Endothelial cell of umbilical vein (primary cell): ENCODE results near the gene CRACR2B. TPM values are rescaled to one million over a fixed set of nuclear protein-coding genes. Genes with fewer than 3 reads are reported as not detected.

Experiments used
- BruUV-seq: library from RNA; stranded (reverse); fragments of 400-500 nt; replicated peaks from 2 replicates; lab custom pipeline; 2021; lab: Mats Ljungman, UMichigan
- CTCF ChIA-PET: fragments of 300-600, 350-600 bp; sonication (Branson Sonifier 250); formaldehyde crosslinking; loops from one replicate; lab custom pipeline; 2021; ENCODE audit warnings: antibody characterized with exemption, inconsistent platforms; lab: Charles Lee
- POLR2A ChIA-PET: fragments of 300-600, 350-600 bp; sonication (Branson Sonifier 250); formaldehyde crosslinking; loops from one replicate; lab custom pipeline; 2021; ENCODE audit warnings: antibody characterized with exemption, inconsistent platforms; lab: Charles Lee
- DNase-seq: peaks from one replicate; pipeline ENCODE4 v3.0.0-alpha.2; 2011; ENCODE audit warnings: low read depth, low spot score
- FAIRE-seq: peaks from 2 replicates; lab custom pipeline; 2011; peaks lifted over from hg19 to GRCh38; lab: Jason Lieb, UNC
- H2AFZ ChIP-seq: 2 replicates; pipeline ENCODE4 v1.6.0; 2012; ENCODE audit warnings: low read depth, low read length, control low read depth, inconsistent platforms
- H3K27ac ChIP-seq: 2 replicates; pipeline ENCODE4 v1.5.1; 2011; ENCODE audit warnings: low read depth, mild to moderate bottlenecking, control low read depth, low read length, moderate library complexity; ENCODE audit not compliant: insufficient read depth
- H3K27me3 ChIP-seq, 2 experiments: 2 replicates each; pipeline versions ENCODE4 v1.6.0 to v1.6.1; 2011; ENCODE audit warnings: low read length in 2 of 2, mixed read lengths in 1 of 2; ENCODE audit not compliant: control insufficient read depth in 2 of 2, insufficient read depth in 2 of 2
- H3K36me3 ChIP-seq, 2 experiments: 2 replicates in 1 of 2; 3 replicates in 1 of 2; pipeline ENCODE4 v1.5.1; 2011; ENCODE audit warnings: low read length in 2 of 2, mild to moderate bottlenecking in 1 of 2, moderate library complexity in 1 of 2; ENCODE audit not compliant: control insufficient read depth in 2 of 2, insufficient read depth in 2 of 2; ENCODE audit errors: extremely low read depth in 1 of 2
- H3K4me1 ChIP-seq: 3 replicates; pipeline ENCODE4 v1.5.1; 2011; ENCODE audit warnings: mild to moderate bottlenecking, low read length; ENCODE audit not compliant: control insufficient read depth, insufficient read depth; ENCODE audit errors: extremely low read depth
- H3K4me2 ChIP-seq: 2 replicates; pipeline ENCODE4 v1.6.1; 2011; ENCODE audit warnings: low read length, control low read depth, mixed read lengths; ENCODE audit not compliant: insufficient read depth
- H3K4me3 ChIP-seq, 3 experiments: fragments of 200-600 bp in 1 of 3; sonication (generic), shearing (Covaris generic) in 1 of 3; replicated peaks in 1 of 3; 2 replicates each; pipeline ENCODE4 v1.5.1; 2011 to 2016; ENCODE audit warnings: control low read depth in 3 of 3, low read length in 3 of 3, mild to moderate bottlenecking in 2 of 3, inconsistent platforms in 1 of 3, low read depth in 1 of 3, moderate library complexity in 1 of 3; ENCODE audit not compliant: insufficient read depth in 1 of 3
- H3K79me2 ChIP-seq: 2 replicates; pipeline ENCODE4 v1.6.0; 2012; ENCODE audit warnings: low read length, inconsistent platforms; ENCODE audit not compliant: control insufficient read depth, insufficient read depth
- H3K9ac ChIP-seq: replicated peaks from 2 replicates; pipeline ENCODE3; 2011; ENCODE audit warnings: low read length, control low read depth; ENCODE audit not compliant: insufficient read depth; ENCODE audit errors: extremely low read depth
- H3K9me1 ChIP-seq: replicated peaks from 3 replicates; pipeline ENCODE4 v1.6.0; 2011; ENCODE audit warnings: mild to moderate bottlenecking, low read length; ENCODE audit not compliant: control insufficient read depth, insufficient read depth; ENCODE audit errors: extremely low read depth
- H3K9me3 ChIP-seq: replicated peaks from 2 replicates; pipeline ENCODE4 v1.5.1; 2012; ENCODE audit warnings: low read length, inconsistent platforms; ENCODE audit not compliant: control insufficient read depth, insufficient read depth
- H4K20me1 ChIP-seq: replicated peaks from 2 replicates; pipeline ENCODE3; 2011; ENCODE audit warnings: mild to moderate bottlenecking, low read length; ENCODE audit not compliant: control insufficient read depth, insufficient read depth; ENCODE audit errors: extremely low read depth
- CTCF ChIP-seq, 2 donors: IDR thresholded peaks; 1 replicate in 1 of 2; 2 replicates in 1 of 2; pipeline ENCODE4 v1.5.1; 2011; ENCODE audit warnings: low read length in 2 of 2, mild to moderate bottlenecking in 2 of 2, moderate library complexity in 2 of 2, control low read depth in 1 of 2, inconsistent platforms in 1 of 2, low read depth in 1 of 2; ENCODE audit not compliant: insufficient read depth in 1 of 2; ENCODE audit errors: extremely low read depth in 1 of 2
- EZH2 ChIP-seq: IDR thresholded peaks from 2 replicates; pipeline ENCODE4 v1.6.1; 2012; ENCODE audit warnings: borderline replicate concordance, low read depth, mild to moderate bottlenecking, moderate library complexity, low read length, inconsistent platforms; ENCODE audit not compliant: severe bottlenecking
- FOS ChIP-seq: IDR thresholded peaks from 2 replicates; pipeline ENCODE4 v1.6.1; 2011; ENCODE audit warnings: mild to moderate bottlenecking, low read length, moderate library complexity, borderline replicate concordance; ENCODE audit not compliant: insufficient read depth
- GATA2 ChIP-seq: IDR thresholded peaks from 2 replicates; pipeline ENCODE4 v1.7.0; 2011; ENCODE audit warnings: low read depth, mild to moderate bottlenecking, moderate library complexity, mixed read lengths, low read length; ENCODE audit not compliant: insufficient read length, insufficient read depth
- JUN ChIP-seq: IDR thresholded peaks from 2 replicates; pipeline ENCODE4 v1.6.1; 2011; ENCODE audit warnings: borderline replicate concordance, low read depth; ENCODE audit not compliant: insufficient read length, insufficient read depth
- MAX ChIP-seq: IDR thresholded peaks from 2 replicates; pipeline ENCODE4 v1.6.1; 2011; ENCODE audit not compliant: insufficient read depth, insufficient read length
- MYC ChIP-seq: IDR thresholded peaks from one replicate; pipeline ENCODE4 v1.6.1; 2011; ENCODE audit warnings: mild to moderate bottlenecking, low read depth, low read length
- POLR2A ChIP-seq: IDR thresholded peaks from 2 replicates; pipeline ENCODE4 v1.6.1; 2012; ENCODE audit warnings: low read depth, mild to moderate bottlenecking, control low read depth, low read length
- POLR2AphosphoS5 ChIP-seq: IDR thresholded peaks from 2 replicates; pipeline ENCODE4 v1.6.1; 2012; ENCODE audit warnings: low read depth, mild to moderate bottlenecking, control low read depth, low read length, moderate library complexity; ENCODE audit not compliant: insufficient read depth
- dilution Hi-C: fragments of 300-500 bp; cut with MboI; formaldehyde crosslinking; loops from one replicate; pipeline ENCODE4 v1.15.0; 2019; ENCODE audit warnings: low sequenced_read_pairs; ENCODE audit not compliant: extremely low pct_ligation_motif_present
- intact Hi-C: fragments of 100-400 bp; cut with micrococcal nuclease; formaldehyde crosslinking; loops from one replicate; pipeline ENCODE4 v1.10.0; 2022
- polyA plus RNA-seq, 4 experiments: library from polyadenylated mRNA; depleted of rRNA in 3 of 4; stranded (reverse) in 3 of 4; unstranded in 1 of 4; fragments of >200 nt; gene quantifications; 2 replicates each; pipeline versions ENCODE4 v1.2.1 to v1.2.3, GENCODE V29; 2011 to 2012; ENCODE audit warnings: missing spikeins in 1 of 4
- total RNA-seq: library from RNA; stranded (reverse); gene quantifications from 2 replicates; pipeline ENCODE4 v1.2.3, GENCODE V29; 2021

CRACR2B gene
- total and polyA plus RNA-seq, 2 donors (not counting 3 experiments of a cell fraction or from before 2014, with no cell fraction given) = 8.4 to 9.3 TPM

GRCh38 chr11:788953-789940, 38.5 kb upstream of the CRACR2B start:
- Histone ChIP-seq H3K79me2 (no peaks in the 10 kb centered on the region), H2AFZ (no peak overlapping the region), H4K20me1 (no peaks in the 10 kb centered on the region), H3K9me3 (no peaks in the 10 kb centered on the region), H3K4me1 (no peaks in the 10 kb centered on the region), H3K9ac (no peak overlapping the region), H3K4me3 (no peak overlapping the region), H3K4me2 (no peak overlapping the region), H3K27ac (no peak overlapping the region), H3K36me3 (no peaks in the 10 kb centered on the region), H3K9me1 (no peaks in the 10 kb centered on the region), H3K27me3 (no peaks in the 10 kb centered on the region)
- FAIRE-seq (no peak), DNase-seq (no peak)
- ChIA-PET POLR2A (no interaction called here), CTCF (interaction anchor here (1.0 to 1.5 kb wide), 2 partner anchors 13 to 61 kb away, joined by 4 read pairs; partner anchors contain the start of gene GATD1)
- dilution Hi-C loops = no loop called here
- intact Hi-C loops = no loop called here
- no TSS peak for BruUV-seq
- no peak for TF ChIP-seq FOS
- TF ChIP-seq MAX = no peak
- no peak for TF ChIP-seq POLR2AphosphoS5
- TF ChIP-seq GATA2 = no peak
- TF ChIP-seq EZH2 = no peak
- TF ChIP-seq CTCF (IDR thresholded peaks at IDR 0.05; ENCODE audit: extremely low read depth in 1 of 2, insufficient read depth in 1 of 2, low read depth in 1 of 2, low read length in 2 of 2) = no peak
- no peak for TF ChIP-seq POLR2A
- no peak for TF ChIP-seq MYC
- TF ChIP-seq JUN = no peak
